Stimulated activated CD4-positive, alpha-beta T cell treated with anti-CD3 and anti-CD28 coated beads, Interleukin-15, amount 100 ng/mL, for 1 hour (primary cell): Measurements from ENCODE around the gene CTF1.

ENCODE experiments used
- DNase-seq, 2 donors: peaks; one replicate each; pipeline ENCODE4 v3.0.0-alpha.2; 2020; ENCODE audit warnings: low read depth in 1 of 2, low spot score in 1 of 2

Gene CTF1

GRCh38 chr16:30953111-30953510, 56.7 kb downstream of the CTF1 start:
- no peak for DNase-seq
